ENCODE data around the gene IQCH. TPM values are rescaled to one million over a fixed set of nuclear protein-coding genes. Genes with fewer than 3 reads are reported as not detected.

IQCH gene
- total and polyA plus RNA-seq, 2 experiments from 2014 or later, result 1.7 to 4.6 TPM

GRCh38 chr15:67358391-67358790, 103.8 kb downstream of the IQCH start:
- H3K4me3 ChIP-seq, result no peak overlapping the region
- no peaks in the 10 kb centered on the region for H3K36me3 ChIP-seq (ENCODE audit: insufficient read depth)
- no peaks in the 10 kb centered on the region for H3K36me3 Mint-ChIP-seq (ENCODE audit: low read depth)
- no peak overlapping the region for H2AFZ ChIP-seq
- H3K9me2 ChIP-seq (ENCODE audit: insufficient read depth), result no peaks in the 10 kb centered on the region
- no peak overlapping the region for H3K4me2 ChIP-seq
- no peak overlapping the region for H3K4me3 Mint-ChIP-seq
- no peak overlapping the region; the same call in 1 of the 2 replicates for H3K27ac Mint-ChIP-seq
- H3F3A ChIP-seq (replicated peaks; ENCODE audit: low read depth), result no peaks in the 10 kb centered on the region
- peaks cover 27% of the 10 kb centered on the region; the same call in 2 of the 3 replicates for H3K4me1 Mint-ChIP-seq
- H3K9me3 Mint-ChIP-seq, result no peaks in the 10 kb centered on the region
- TF ChIP-seq STAT1 (IDR thresholded peaks at IDR 0.05; ENCODE audit: unreplicated experiment), result no peak
- no peak for TF ChIP-seq POLR2AphosphoS5 (IDR thresholded peaks at IDR 0.05; ENCODE audit: low read depth)
- TF ChIP-seq EZH2phosphoT487 (IDR thresholded peaks at IDR 0.05; ENCODE audit: unreplicated experiment), result no peak
- TF ChIP-seq ZNF331 (CRISPR knock-in tag; IDR thresholded peaks at IDR 0.05; ENCODE audit: low read depth), result no peak
- TF ChIP-seq ZNF462 (CRISPR knock-in tag; IDR thresholded peaks at IDR 0.05), result no peak
- no peak for TF ChIP-seq REST (IDR thresholded peaks at IDR 0.05; ENCODE audit: unreplicated experiment)
- no peak for TF ChIP-seq ETS1 (IDR thresholded peaks at IDR 0.05)
- TF ChIP-seq JUNB (IDR thresholded peaks at IDR 0.05; ENCODE audit: unreplicated experiment), result no peak
- TF ChIP-seq NANOG (IDR thresholded peaks at IDR 0.05; ENCODE audit: borderline replicate concordance), result no peak
- no peak for TF ChIP-seq CTCF (conservative IDR thresholded peaks at IDR 0.05; ENCODE audit: low read depth in 2 of 2)
- TF ChIP-seq ZNF114 (CRISPR knock-in tag; IDR thresholded peaks at IDR 0.05), result no peak
- TF ChIP-seq CREB1 (CRISPR knock-in tag; IDR thresholded peaks at IDR 0.05; ENCODE audit: low read depth), result no peak
- TF ChIP-seq EZH2 (IDR thresholded peaks at IDR 0.05; ENCODE audit: low read depth, unreplicated experiment), result no peak
- H4K20me1 ChIP-seq (replicated peaks; ENCODE audit: insufficient read depth), result no peaks in the 10 kb centered on the region
- no peak for DNase-seq (ENCODE audit: low spot score)
- H3K79me2 ChIP-seq (replicated peaks; ENCODE audit: insufficient read depth), result no peaks in the 10 kb centered on the region
- no peaks in the 10 kb centered on the region for H3K27me3 ChIP-seq (ENCODE audit: insufficient read depth)
- no peak for ATAC-seq
- H3K4me1 ChIP-seq (ENCODE audit: insufficient read depth), result peaks cover 2% of the 10 kb centered on the region; the same call in 1 of the 2 replicates
- H3K27ac ChIP-seq (ENCODE audit: low read depth), result no peak overlapping the region
- H3K27me3 Mint-ChIP-seq (ENCODE audit: insufficient read depth, low read depth, poor library complexity), result peaks cover 4% of the 10 kb centered on the region
